Measurements from ENCODE around the gene DAPK2. TPM values are rescaled to one million over a fixed set of nuclear protein-coding genes. Genes with fewer than 3 reads are reported as not detected.

Gene DAPK2
- total and polyA plus RNA-seq, 2 of the 13 experiments (the other 11 are each of a cell fraction or from before 2014, with no cell fraction given), result 0.33 to 0.63 TPM

DNA sequence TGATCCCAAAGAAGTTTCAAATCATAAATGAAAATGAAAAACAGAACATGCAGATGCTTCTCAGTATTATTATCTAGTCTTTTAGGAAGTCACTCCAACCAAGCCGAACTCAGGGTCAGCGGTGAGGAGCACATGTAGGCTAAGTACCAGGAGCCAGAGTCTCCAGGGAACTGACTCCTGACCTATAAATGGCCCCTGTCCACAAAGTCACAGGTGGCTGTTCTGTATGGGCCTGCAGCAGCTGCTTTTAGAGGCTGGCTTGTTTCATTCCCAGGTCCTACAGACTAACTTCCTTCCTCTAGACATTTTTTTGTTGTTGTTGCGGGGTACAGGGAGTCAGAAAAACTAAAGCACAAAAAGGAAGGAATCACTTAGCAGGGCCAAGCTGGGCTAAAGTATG, 54.6 kb downstream of the DAPK2 start:
- ChIA-PET CTCF (ENCODE audit: low intra/inter-chr PET ratio, low total read pairs) (no interaction called here), POLR2A (no interaction called here)
- intact Hi-C loops (cut with micrococcal nuclease; ENCODE audit: unreplicated experiment), result no loop called here
- BruUV-seq (replicated peaks), result no TSS peak
- H3K4me2 ChIP-seq (ENCODE audit: low read depth, low read length), result no peak overlapping the region
- no peaks in the 10 kb centered on the region for H3K9me3 ChIP-seq (ENCODE audit: low read length)
- 96% methylated on average over 2 of the region's 3 CpGs for WGBS (ENCODE audit: low lambda C conversion rate)
- H3K4me1 ChIP-seq (ENCODE audit: insufficient read depth, low read length), result no peaks in the 10 kb centered on the region
- FAIRE-seq (no peak), DNase-seq (ENCODE audit: low spot score) (no peak), ATAC-seq (no peak)
- H3K27me3 ChIP-seq (ENCODE audit: control insufficient read depth in 1 of 2, insufficient read depth in 2 of 2, low read length in 2 of 2), result no peaks in the 10 kb centered on the region; a peak in 1 of 5 replicates
- no peak overlapping the region for H3K9ac ChIP-seq (ENCODE audit: insufficient read depth, low read depth, low read length)
- in situ Hi-C loops (cut with HindIII; ENCODE audit: extremely low pct_ligation_motif_present, low pct_unique_long_range_greater_than_20kb), result no loop called here
- no peak overlapping the region for H2AFZ ChIP-seq (ENCODE audit: low read length)
- no peaks in the 10 kb centered on the region for H3K79me2 ChIP-seq (ENCODE audit: insufficient read depth, low read length)
- no peaks in the 10 kb centered on the region for H3K36me3 ChIP-seq (replicated peaks in 1 of 2; ENCODE audit: control insufficient read depth in 1 of 2, insufficient read depth in 2 of 2, low read length in 2 of 2)
- no peak for TF ChIP-seq NRL (CRISPR knock-in tag; IDR thresholded peaks at IDR 0.05; ENCODE audit: borderline replicate concordance)
- no peak for TF ChIP-seq PITX1 (CRISPR knock-in tag; IDR thresholded peaks at IDR 0.05)
- TF ChIP-seq RAD21 (CRISPR knock-in tag; IDR thresholded peaks at IDR 0.05), result no peak
- no peak for TF ChIP-seq TRIM24 (CRISPR knock-in tag; IDR thresholded peaks at IDR 0.05)
- no peak for TF ChIP-seq TGIF2 (CRISPR knock-in tag; IDR thresholded peaks at IDR 0.05)
- TF ChIP-seq MAFF (IDR thresholded peaks at IDR 0.05; ENCODE audit: low read depth, low read length), result no peak
- TF ChIP-seq, protein P1, sequence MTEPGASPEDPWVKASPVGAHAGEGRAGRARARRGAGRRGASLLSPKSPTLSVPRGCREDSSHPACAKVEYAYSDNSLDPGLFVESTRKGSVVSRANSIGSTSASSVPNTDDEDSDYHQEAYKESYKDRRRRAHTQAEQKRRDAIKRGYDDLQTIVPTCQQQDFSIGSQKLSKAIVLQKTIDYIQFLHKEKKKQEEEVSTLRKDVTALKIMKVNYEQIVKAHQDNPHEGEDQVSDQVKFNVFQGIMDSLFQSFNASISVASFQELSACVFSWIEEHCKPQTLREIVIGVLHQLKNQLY (CRISPR knock-in tag; IDR thresholded peaks at IDR 0.05), result no peak
- TF ChIP-seq FOXA3 (CRISPR knock-in tag; IDR thresholded peaks at IDR 0.05), result no peak
- no peak for TF ChIP-seq ZNF33B (CRISPR knock-in tag; IDR thresholded peaks at IDR 0.05)
- no peaks in the 10 kb centered on the region for H4K20me1 ChIP-seq (ENCODE audit: insufficient read depth, low read length)
- H3K27ac ChIP-seq (ENCODE audit: extremely low read length, insufficient read depth, low read length), result no peak overlapping the region
- H3K4me3 ChIP-seq (replicated peaks in 1 of 3; ENCODE audit: insufficient read depth in 1 of 3, low read depth in 2 of 3, low read length in 3 of 3), result no peak overlapping the region

- ATAC-seq (no peak), FAIRE-seq (no peak), DNase-seq (ENCODE audit: low spot score) (no peak)
- Histone ChIP-seq H3K79me2 (ENCODE audit: insufficient read depth, low read length) (no peaks in the 10 kb centered on the region), H3K4me1 (ENCODE audit: insufficient read depth, low read length) (no peaks in the 10 kb centered on the region), H3K36me3 (replicated peaks in 1 of 2; ENCODE audit: control insufficient read depth in 1 of 2, insufficient read depth in 2 of 2, low read length in 2 of 2) (no peaks in the 10 kb centered on the region), H3K27ac (ENCODE audit: extremely low read length, insufficient read depth, low read length) (no peak overlapping the region), H3K4me2 (ENCODE audit: low read depth, low read length) (no peak overlapping the region), H2AFZ (ENCODE audit: low read length) (no peak overlapping the region), H3K4me3 (replicated peaks in 1 of 3; ENCODE audit: insufficient read depth in 1 of 3, low read depth in 2 of 3, low read length in 3 of 3) (no peak overlapping the region), H3K9ac (ENCODE audit: insufficient read depth, low read depth, low read length) (no peak overlapping the region), H4K20me1 (ENCODE audit: insufficient read depth, low read length) (no peaks in the 10 kb centered on the region), H3K27me3 (ENCODE audit: control insufficient read depth in 1 of 2, insufficient read depth in 2 of 2, low read length in 2 of 2) (no peaks in the 10 kb centered on the region; a peak in 1 of 5 replicates), H3K9me3 (ENCODE audit: low read length) (no peaks in the 10 kb centered on the region)
- POLR2A ChIA-PET, result no interaction called here
- no TSS peak for BruUV-seq (replicated peaks)
- CTCF ChIA-PET (ENCODE audit: low intra/inter-chr PET ratio, low total read pairs), result no interaction called here
- in situ Hi-C loops (cut with HindIII; ENCODE audit: extremely low pct_ligation_motif_present, low pct_unique_long_range_greater_than_20kb), result no loop called here
- 71% methylated on average over 8 of the region's 8 CpGs for WGBS (ENCODE audit: low lambda C conversion rate)
- intact Hi-C loops (cut with micrococcal nuclease; ENCODE audit: unreplicated experiment), result no loop called here
- TF ChIP-seq ETV5 (CRISPR knock-in tag; IDR thresholded peaks at IDR 0.05; ENCODE audit: borderline replicate concordance) (no peak), SIN3A (IDR thresholded peaks at IDR 0.05; ENCODE audit: borderline replicate concordance, low read depth, low read length) (no peak), TFDP1 (CRISPR knock-in tag; IDR thresholded peaks at IDR 0.05; ENCODE audit: borderline replicate concordance) (no peak), ZNF549 (CRISPR knock-in tag; IDR thresholded peaks at IDR 0.05) (no peak), SAP130 (CRISPR knock-in tag; IDR thresholded peaks at IDR 0.05; ENCODE audit: low read depth) (no peak), GABPA (IDR thresholded peaks at IDR 0.05; ENCODE audit: low read depth, low read length) (no peak), GABPA (CRISPR knock-in tag; IDR thresholded peaks at IDR 0.05; ENCODE audit: low read depth) (no peak), ZNF282 (IDR thresholded peaks at IDR 0.05; ENCODE audit: partially characterized antibody) (no peak), XRCC5 (optimal IDR thresholded peaks at IDR 0.05; ENCODE audit: low read length) (no peak), TARDBP (CRISPR knock-in tag; IDR thresholded peaks at IDR 0.05) (no peak)
Observed at GRCh38 chr15:63990454-63990853, 55.8 kb downstream of the DAPK2 start.

Data from HepG2 (cell line).